H1 (cell line): Measurements from ENCODE around the gene GNB1L. TPM values are rescaled to one million over a fixed set of nuclear protein-coding genes. Genes with fewer than 3 reads are reported as not detected.

Experiments used
- CTCF ChIA-PET: fragments of 300-600 bp; sonication (Branson Sonifier 250); formaldehyde crosslinking; loops from one replicate; lab custom pipeline; 2021; ENCODE audit not compliant: partially characterized antibody; lab: Charles Lee
- POLR2A ChIA-PET: fragments of 300-600 bp; sonication (Branson Sonifier 250); formaldehyde crosslinking; loops from one replicate; lab custom pipeline; 2021; ENCODE audit warnings: inconsistent platforms; ENCODE audit not compliant: partially characterized antibody; lab: Charles Lee
- DNase-seq, 2 experiments: peaks; one replicate each; pipeline versions ENCODE4 v3.0.0 to v3.0.0-alpha.2; 2010 to 2022; ENCODE audit warnings: low spot score in 2 of 2, low read depth in 1 of 2, mixed read lengths in 1 of 2
- FAIRE-seq: peaks from 2 replicates; lab custom pipeline; 2011; peaks lifted over from hg19 to GRCh38; lab: Jason Lieb, UNC
- H2AFZ ChIP-seq: 2 replicates; pipeline ENCODE4 v1.8.1; 2012; ENCODE audit warnings: low read length, inconsistent platforms
- H2AK5ac ChIP-seq: 2 replicates; pipeline ENCODE4 v1.6.1; 2013; ENCODE audit warnings: low read depth, low read length
- H2BK120ac ChIP-seq: replicated peaks from 2 replicates; pipeline ENCODE3; 2013; ENCODE audit warnings: low read depth, low read length, inconsistent platforms
- H2BK12ac ChIP-seq: 2 replicates; pipeline ENCODE4 v1.6.1; 2013; ENCODE audit warnings: low read depth, low read length
- H2BK15ac ChIP-seq: 2 replicates; pipeline ENCODE4 v1.6.1; 2013; ENCODE audit warnings: low read length
- H2BK20ac ChIP-seq: 2 replicates; pipeline ENCODE4 v1.6.1; 2013; ENCODE audit warnings: low read length
- H2BK5ac ChIP-seq: 2 replicates; pipeline ENCODE4 v1.6.1; 2013; ENCODE audit warnings: low read depth, low read length
- H3K14ac ChIP-seq: 2 replicates; pipeline ENCODE4 v1.6.1; 2013; ENCODE audit warnings: inconsistent platforms; ENCODE audit not compliant: insufficient read length
- H3K18ac ChIP-seq: 2 replicates; pipeline ENCODE4 v1.6.1; 2013; ENCODE audit warnings: low read length; ENCODE audit errors: extremely low read depth
- H3K23ac ChIP-seq: 2 replicates; pipeline ENCODE4 v1.6.1; 2013; ENCODE audit warnings: inconsistent platforms; ENCODE audit not compliant: insufficient read length
- H3K23me2 ChIP-seq: 2 replicates; pipeline ENCODE4 v1.6.1; 2013; ENCODE audit warnings: low read depth, low read length
- H3K27ac ChIP-seq: 2 replicates; pipeline ENCODE4 v1.6.1; 2011; ENCODE audit warnings: low read depth, low read length, inconsistent platforms
- H3K27me3 ChIP-seq, 4 experiments: replicated peaks in 1 of 4; 1 replicate in 1 of 4; 2 replicates in 3 of 4; pipeline versions ENCODE4 v1.6.1 to v1.8.1; 2011 to 2013; ENCODE audit warnings: low read length in 3 of 4, mild to moderate bottlenecking in 3 of 4, inconsistent platforms in 2 of 4, mixed read lengths in 2 of 4, moderate library complexity in 1 of 4; ENCODE audit not compliant: control insufficient read depth in 3 of 4, insufficient read depth in 3 of 4; ENCODE audit errors: extremely low read depth in 1 of 4
- H3K36me3 ChIP-seq, 4 experiments: 2 replicates each; pipeline versions ENCODE4 v1.6.1 to v1.8.1; 2011 to 2013; ENCODE audit warnings: mild to moderate bottlenecking in 4 of 4, low read length in 3 of 4, moderate library complexity in 2 of 4, control low read depth in 1 of 4, inconsistent platforms in 1 of 4; ENCODE audit not compliant: insufficient read depth in 4 of 4, control insufficient read depth in 2 of 4
- H3K4ac ChIP-seq: replicated peaks from 2 replicates; pipeline ENCODE3; 2013; ENCODE audit warnings: low read length, low read depth, mixed read lengths, inconsistent platforms; ENCODE audit not compliant: insufficient read length
- H3K4me1 ChIP-seq, 4 experiments: replicated peaks in 1 of 4; 1 replicate in 1 of 4; 2 replicates in 3 of 4; pipeline versions ENCODE4 v1.6.1 to v1.8.1; 2011 to 2013; ENCODE audit warnings: low read length in 3 of 4, inconsistent platforms in 2 of 4, mixed read lengths in 1 of 4; ENCODE audit not compliant: insufficient read depth in 4 of 4, control insufficient read depth in 3 of 4
- H3K4me2 ChIP-seq, 2 experiments: 2 replicates each; pipeline versions ENCODE4 v1.6.1 to v1.8.1; 2011 to 2013; ENCODE audit warnings: low read depth in 2 of 2, low read length in 2 of 2, control low read depth in 1 of 2, inconsistent platforms in 1 of 2, mild to moderate bottlenecking in 1 of 2; ENCODE audit not compliant: insufficient read depth in 1 of 2
- H3K4me3 ChIP-seq, 4 experiments: fragments of 200-600, 300-600 bp in 1 of 4; sonication (generic), shearing (Covaris generic), sonication (Bioruptor Twin) in 1 of 4; 2 replicates each; pipeline versions ENCODE4 v1.5.1 to v1.8.1; 2011 to 2016; ENCODE audit warnings: low read length in 4 of 4, low read depth in 3 of 4, control low read depth in 2 of 4, inconsistent platforms in 2 of 4, mild to moderate bottlenecking in 2 of 4, mixed read lengths in 1 of 4, moderate library complexity in 1 of 4; ENCODE audit not compliant: insufficient read depth in 2 of 4; ENCODE audit errors: extremely low read depth in 1 of 4
- H3K56ac ChIP-seq: replicated peaks from 2 replicates; pipeline ENCODE3; 2013; ENCODE audit warnings: low read depth, mild to moderate bottlenecking, mixed read lengths, low read length, inconsistent platforms; ENCODE audit not compliant: insufficient read length
- H3K79me1 ChIP-seq: 2 replicates; pipeline ENCODE4 v1.6.1; 2013; ENCODE audit warnings: low read depth, low read length, control low read depth
- H3K79me2 ChIP-seq, 2 experiments: 2 replicates each; pipeline versions ENCODE4 v1.6.1 to v1.8.1; 2012 to 2013; ENCODE audit warnings: low read length in 2 of 2, mild to moderate bottlenecking in 2 of 2, inconsistent platforms in 1 of 2; ENCODE audit not compliant: insufficient read depth in 2 of 2, control insufficient read depth in 1 of 2
- H3K9ac ChIP-seq, 4 experiments: replicated peaks in 1 of 4; 1 replicate in 1 of 4; 2 replicates in 3 of 4; pipeline versions ENCODE4 v1.6.1 to v1.8.1; 2011 to 2013; ENCODE audit warnings: low read depth in 3 of 4, low read length in 3 of 4, control low read depth in 2 of 4, mild to moderate bottlenecking in 2 of 4, moderate library complexity in 2 of 4, inconsistent platforms in 1 of 4; ENCODE audit errors: extremely low read depth in 1 of 4
- H3K9me3 ChIP-seq, 2 experiments: 2 replicates each; pipeline versions ENCODE4 v1.6.1 to v1.8.1; 2012 to 2013; ENCODE audit warnings: mild to moderate bottlenecking in 2 of 2, moderate library complexity in 2 of 2, control low read depth in 1 of 2, inconsistent platforms in 1 of 2, low read depth in 1 of 2, low read length in 1 of 2, mixed read lengths in 1 of 2; ENCODE audit not compliant: insufficient read depth in 2 of 2
- H4K20me1 ChIP-seq, 2 experiments: replicated peaks in 1 of 2; 2 replicates each; pipeline versions ENCODE3 to v1.8.1; 2011 to 2013; ENCODE audit warnings: inconsistent platforms in 2 of 2, low read length in 2 of 2, mild to moderate bottlenecking in 1 of 2; ENCODE audit not compliant: insufficient read depth in 2 of 2, control insufficient read depth in 1 of 2
- H4K5ac ChIP-seq: 2 replicates; pipeline ENCODE4 v1.6.1; 2013; ENCODE audit warnings: low read length, low read depth, mixed read lengths, inconsistent platforms; ENCODE audit not compliant: insufficient read length
- H4K8ac ChIP-seq: 2 replicates; pipeline ENCODE4 v1.8.0; 2013; ENCODE audit warnings: mild to moderate bottlenecking, moderate library complexity, low read length, inconsistent platforms; ENCODE audit not compliant: insufficient read depth; ENCODE audit errors: extremely low read depth
- H4K91ac ChIP-seq: replicated peaks from 2 replicates; pipeline ENCODE3; 2013; ENCODE audit warnings: low read length, mixed read lengths, inconsistent platforms; ENCODE audit not compliant: insufficient read length
- ATF2 ChIP-seq: IDR thresholded peaks from 2 replicates; pipeline ENCODE4 v1.6.1; 2012; ENCODE audit warnings: low read length, inconsistent platforms
- POLR2A ChIP-seq, 2 experiments: IDR thresholded peaks; 1 replicate in 1 of 2; 2 replicates in 1 of 2; pipeline ENCODE4 v1.6.1; 2011; ENCODE audit warnings: low read depth in 2 of 2, low read length in 2 of 2, mild to moderate bottlenecking in 2 of 2; ENCODE audit errors: control extremely low read depth in 1 of 2
- POU5F1 ChIP-seq: IDR thresholded peaks from 2 replicates; pipeline ENCODE4 v1.6.1; 2011; ENCODE audit warnings: low read depth, mild to moderate bottlenecking, low read length, moderate library complexity
- TBP ChIP-seq: IDR thresholded peaks from 2 replicates; pipeline ENCODE4 v1.6.1; 2011; ENCODE audit warnings: low read depth, low read length, improper control_type of control experiment
- WGBS, 2 experiments: shearing (Covaris generic) in 1 of 2; methylation state at CpG; one replicate each; pipeline versions ENCODE4 v1.1.6 to v1.1.7; 2013 to 2015; ENCODE audit warnings: low lambda C conversion rate in 2 of 2, mixed read lengths in 2 of 2, inconsistent platforms in 1 of 2, low coverage in 1 of 2, missing lambda C conversion rate in 1 of 2; ENCODE audit not compliant: insufficient replicate concordance in 2 of 2, insufficient coverage in 1 of 2, insufficient read length in 1 of 2; ENCODE audit errors: extremely low coverage in 1 of 2, missing lambda C conversion rate in 1 of 2; 5-methylcytosine and 5-hydroxymethylcytosine counted together
- polyA plus RNA-seq, 7 experiments: library from polyadenylated mRNA; depleted of rRNA in 3 of 7; stranded (reverse) in 5 of 7; unstranded in 2 of 7; fragments of >200 nt in 5 of 7; fragments of 200-250 nt in 2 of 7; gene quantifications; 1 replicate in 5 of 7; 2 replicates in 1 of 7; 4 replicates in 1 of 7; pipeline versions ENCODE4 v1.2.1 to v1.2.3, GENCODE V29; 2011 to 2013; ENCODE audit warnings: missing spikeins in 2 of 7, mixed read lengths in 2 of 7
- total RNA-seq: library from RNA; stranded (reverse); fragmentation: NEBNext Ultra II Directional; extraction: Animal tissue kit (Norgen Biotek cat#: 25700); gene quantifications from 2 replicates; pipeline ENCODE4 v1.2.1, GENCODE V29; 2021
- TF ChIP-seq, protein P1 (sequence below): IDR thresholded peaks from 2 replicates; pipeline ENCODE4 v1.6.1; 2012; ENCODE audit warnings: inconsistent platforms

GNB1L gene
- total and polyA plus RNA-seq, 2 of the 8 experiments (the other 6 are each of a cell fraction or from before 2014, with no cell fraction given): 14.0 to 15.6 TPM

DNA sequence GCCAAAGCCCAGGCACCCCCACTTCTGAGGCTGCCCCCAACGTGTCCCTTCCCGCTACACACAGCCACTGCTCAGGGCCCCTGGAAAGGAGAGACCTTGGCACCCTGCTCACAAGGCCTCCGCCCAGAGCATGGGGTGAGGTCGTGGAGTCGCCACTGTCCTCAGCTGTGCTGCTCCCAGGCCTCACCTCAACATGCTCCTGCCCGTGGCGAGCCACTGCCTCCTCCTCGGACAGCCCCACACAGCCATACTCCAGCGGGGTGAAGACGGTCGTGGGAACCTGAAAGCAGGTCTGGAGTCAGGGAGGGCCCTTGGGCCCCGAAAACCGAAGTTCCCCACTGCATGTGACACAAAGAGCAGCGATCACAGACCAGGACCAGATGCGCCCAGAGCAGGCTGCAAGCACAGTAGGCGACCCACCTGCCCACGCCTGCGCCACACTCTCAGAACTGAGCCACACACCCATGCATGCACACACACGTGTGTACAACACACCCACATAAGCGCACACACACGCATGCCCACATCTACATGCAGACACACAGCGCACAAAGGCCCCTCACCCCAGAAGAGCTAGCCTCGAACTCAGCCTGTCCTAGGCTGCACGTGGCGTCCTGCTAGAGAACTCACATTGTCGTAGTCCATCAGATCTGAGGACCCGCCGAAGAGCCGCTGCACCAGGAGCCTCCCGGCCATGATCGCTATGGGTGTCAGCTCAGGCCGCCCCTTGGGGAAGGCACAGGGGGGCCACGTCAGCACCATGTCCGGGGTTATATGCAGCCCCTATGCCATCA lies 25.5 kb upstream of the GNB1L start:
- H2AK5ac ChIP-seq: peak overlapping the region; percentile 100
- H2BK5ac ChIP-seq: peak overlapping the region; percentile 99
- no peak overlapping the region for H3K56ac ChIP-seq
- H4K8ac ChIP-seq: peak overlapping the region; percentile 86; the same call in 1 of the 2 replicates
- peak overlapping the region; percentile 99 for H3K4ac ChIP-seq
- H4K5ac ChIP-seq: no peak overlapping the region
- peak overlapping the region; percentile 99 for H3K18ac ChIP-seq
- H2AFZ ChIP-seq: no peak overlapping the region
- H3K4me1 ChIP-seq: peaks cover 11 to 26% (median 20%) of the 10 kb centered on the region in 4 experiments
- no peak overlapping the region for H3K14ac ChIP-seq
- peak overlapping the region; percentile 100 for H2BK15ac ChIP-seq
- no peaks in the 10 kb centered on the region for H3K9me3 ChIP-seq
- peak overlapping the region; percentile 100 for H4K91ac ChIP-seq
- H3K36me3 ChIP-seq: 0 out of 8 replicates have a peak, but pooled peaks cover 0 to 2% (median 0%) of the 10 kb centered on the region in 4 experiments
- peak overlapping the region; percentile 52 to 61; a peak in 3 of 4 replicates for H3K4me2 ChIP-seq
- no peak overlapping the region for H3K4me3 ChIP-seq
- H4K20me1 ChIP-seq: no peaks in the 10 kb centered on the region
- no peaks in the 10 kb centered on the region for H3K79me2 ChIP-seq
- ChIA-PET CTCF (interaction anchor here (0.7 to 3.5 kb wide), 11 partner anchors 10 to 68 kb away, joined by 3 to 10 read pairs (median 3); no protein-coding TSS in a partner anchor), POLR2A (interaction anchor here (0.7 to 3.9 kb wide), 7 partner anchors 9 to 26 kb away, joined by 3 to 27 read pairs (median 6); no protein-coding TSS in a partner anchor)
- TF ChIP-seq POLR2A (IDR thresholded peaks at IDR 0.05; ENCODE audit: control extremely low read depth in 1 of 2, low read depth in 2 of 2, low read length in 2 of 2) (no peak), TBP (no peak), ATF2 (no peak), POU5F1 (no peak)
- TF ChIP-seq, protein P1, sequence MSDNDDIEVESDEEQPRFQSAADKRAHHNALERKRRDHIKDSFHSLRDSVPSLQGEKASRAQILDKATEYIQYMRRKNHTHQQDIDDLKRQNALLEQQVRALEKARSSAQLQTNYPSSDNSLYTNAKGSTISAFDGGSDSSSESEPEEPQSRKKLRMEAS: 0 out of 2 replicates have a peak, but pooled peaks have one; percentile 56
- H3K27me3 ChIP-seq: peaks cover 0 to 3% (median 0%) of the 10 kb centered on the region in 4 experiments; a peak in 1 of 7 replicates
- peak overlapping the region; percentile 99 for H2BK20ac ChIP-seq
- WGBS, 2 experiments: 84% methylated on average over 29 of the region's 34 CpGs; no CpG with 5 or more reads in 1 of the 2 experiments
- peak in 1 of 2 experiments; percentile 51 for DNase-seq
- peaks cover 4% of the 10 kb centered on the region for H3K23me2 ChIP-seq
- H3K27ac ChIP-seq: peak overlapping the region; percentile 47; the same call in 1 of the 2 replicates
- no peaks in the 10 kb centered on the region; the same call in 1 of the 2 replicates for H3K79me1 ChIP-seq
- H3K23ac ChIP-seq: no peak overlapping the region
- peak overlapping the region; percentile 75 for H2BK120ac ChIP-seq
- peak overlapping the region; percentile 100 for H2BK12ac ChIP-seq
- peak overlapping the region in 1 of 4 experiments; percentile 37; a peak in 1 of 7 replicates for H3K9ac ChIP-seq
- no peak for FAIRE-seq
